ENCODE measurements around the gene ASF1A.

DNA sequence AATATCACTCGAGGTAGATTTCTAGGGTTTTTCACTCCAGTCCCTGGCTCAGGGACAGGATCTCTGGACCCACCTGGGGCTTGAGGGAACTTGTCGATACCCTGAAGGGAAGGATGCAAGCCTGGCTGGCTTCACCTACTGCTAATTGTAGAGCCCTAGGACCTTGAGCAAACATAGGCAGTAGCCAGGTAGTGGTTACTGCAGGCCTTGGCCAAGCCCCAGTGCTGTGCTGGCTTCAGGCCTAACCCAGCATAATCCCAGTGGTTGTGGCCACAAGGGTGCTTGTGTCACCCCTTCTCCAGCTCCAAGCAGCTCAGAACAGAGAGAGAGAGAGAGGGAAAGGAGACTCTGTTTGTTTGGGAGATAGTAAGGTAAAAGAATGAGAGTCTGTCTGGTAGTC lies 46.8 kb downstream of the ASF1A start:
- TF ChIP-seq, protein P1, sequence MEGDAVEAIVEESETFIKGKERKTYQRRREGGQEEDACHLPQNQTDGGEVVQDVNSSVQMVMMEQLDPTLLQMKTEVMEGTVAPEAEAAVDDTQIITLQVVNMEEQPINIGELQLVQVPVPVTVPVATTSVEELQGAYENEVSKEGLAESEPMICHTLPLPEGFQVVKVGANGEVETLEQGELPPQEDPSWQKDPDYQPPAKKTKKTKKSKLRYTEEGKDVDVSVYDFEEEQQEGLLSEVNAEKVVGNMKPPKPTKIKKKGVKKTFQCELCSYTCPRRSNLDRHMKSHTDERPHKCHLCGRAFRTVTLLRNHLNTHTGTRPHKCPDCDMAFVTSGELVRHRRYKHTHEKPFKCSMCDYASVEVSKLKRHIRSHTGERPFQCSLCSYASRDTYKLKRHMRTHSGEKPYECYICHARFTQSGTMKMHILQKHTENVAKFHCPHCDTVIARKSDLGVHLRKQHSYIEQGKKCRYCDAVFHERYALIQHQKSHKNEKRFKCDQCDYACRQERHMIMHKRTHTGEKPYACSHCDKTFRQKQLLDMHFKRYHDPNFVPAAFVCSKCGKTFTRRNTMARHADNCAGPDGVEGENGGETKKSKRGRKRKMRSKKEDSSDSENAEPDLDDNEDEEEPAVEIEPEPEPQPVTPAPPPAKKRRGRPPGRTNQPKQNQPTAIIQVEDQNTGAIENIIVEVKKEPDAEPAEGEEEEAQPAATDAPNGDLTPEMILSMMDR (IDR thresholded peaks at IDR 0.05; ENCODE audit: low read depth, low read length) = no peak
- no peak for TF ChIP-seq POLR2A (IDR thresholded peaks at IDR 0.05; ENCODE audit: extremely low read depth, insufficient read length)
- TF ChIP-seq, protein P2, sequence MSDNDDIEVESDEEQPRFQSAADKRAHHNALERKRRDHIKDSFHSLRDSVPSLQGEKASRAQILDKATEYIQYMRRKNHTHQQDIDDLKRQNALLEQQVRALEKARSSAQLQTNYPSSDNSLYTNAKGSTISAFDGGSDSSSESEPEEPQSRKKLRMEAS (IDR thresholded peaks at IDR 0.05; ENCODE audit: low read depth, low read length) = no peak
- TF ChIP-seq MYC (IDR thresholded peaks at IDR 0.05; ENCODE audit: low read depth, low read length) = no peak

Data from NB4 (cell line).